ENCODE data around the gene GNA15. TPM values are rescaled to one million over a fixed set of nuclear protein-coding genes. Genes with fewer than 3 reads are reported as not detected.
"Not testable (repeated sequence)": the region's sequence is repeated elsewhere in the genome, so short reads cannot be mapped to it uniquely, and the experiment has no call there.

The GNA15 gene
- total RNA-seq, 1 donor from 2014 or later: 1.2 TPM

GRCh38 chr19:3189702-3190469, 54.1 kb downstream of the GNA15 start:
- no peak overlapping the region for H3K4me3 ChIP-seq (ENCODE audit: low read depth, low read length)
- TF ChIP-seq CTCF (conservative IDR thresholded peaks at IDR 0.05; ENCODE audit: low read depth, low read length): no peak
- DNase-seq (ENCODE audit: low read depth): no peak

DNA sequence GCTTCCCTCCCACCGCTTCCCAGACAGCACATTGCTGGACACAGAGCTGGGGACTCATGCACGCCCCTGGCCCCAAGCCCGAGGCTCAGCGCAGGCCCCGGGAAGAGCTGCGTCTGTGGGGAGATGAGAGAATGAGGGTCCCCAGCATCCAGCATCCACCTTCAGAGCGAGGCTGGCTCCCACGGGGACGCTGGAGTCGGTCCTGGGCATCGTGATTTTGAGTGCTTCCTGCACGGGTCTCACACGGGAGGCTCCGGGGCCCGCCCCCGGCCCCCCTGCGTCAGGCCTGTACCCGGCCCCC, 54.6 kb downstream of the GNA15 start:
- no peak for TF ChIP-seq CTCF (conservative IDR thresholded peaks at IDR 0.05; ENCODE audit: low read depth, low read length)
- no peak for DNase-seq (ENCODE audit: low read depth)

DNA sequence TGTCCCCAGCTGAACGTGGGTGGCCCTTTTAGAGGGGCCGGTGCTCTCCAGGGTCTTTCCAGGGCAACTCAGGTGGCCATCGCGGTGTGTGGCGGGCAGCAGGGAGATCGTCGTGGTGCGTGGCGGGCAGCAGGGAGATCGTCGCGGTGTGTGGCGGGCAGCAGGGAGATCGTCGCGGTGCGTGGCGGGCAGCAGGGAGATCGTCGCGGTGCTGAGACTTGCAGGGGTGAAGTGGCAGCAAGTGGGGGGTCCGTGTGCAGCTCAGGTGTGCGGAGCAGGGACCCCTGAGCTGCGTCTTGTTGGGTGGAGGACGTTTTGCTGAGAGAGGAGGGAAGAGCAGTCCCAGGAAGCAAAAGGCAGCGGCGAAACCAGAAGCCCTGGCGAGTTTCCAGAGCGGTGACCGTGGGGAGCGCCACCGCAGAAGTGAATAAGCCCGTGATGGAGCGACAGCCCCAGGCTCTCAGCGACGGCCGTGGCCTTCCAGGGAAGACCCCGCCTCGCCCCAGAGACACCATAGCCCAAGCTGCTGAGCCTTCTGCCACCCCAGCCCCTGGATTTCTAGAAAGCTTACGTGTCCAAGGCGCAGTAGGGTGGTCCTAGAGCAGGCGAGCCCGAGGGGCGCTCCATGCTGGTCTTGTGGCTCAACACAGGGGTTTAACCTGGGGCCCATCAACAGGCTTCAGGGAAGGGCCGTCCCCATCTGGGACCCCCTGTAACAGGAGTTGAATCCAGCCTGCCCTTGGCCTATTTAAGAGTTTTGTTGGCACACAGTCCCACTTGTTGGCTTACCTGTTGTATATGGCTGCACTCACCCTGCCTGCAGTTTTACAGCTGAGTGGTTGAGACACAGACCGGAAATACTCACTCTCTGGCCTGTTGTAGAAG, 55.3 kb downstream of the GNA15 start:
- no peak for DNase-seq (ENCODE audit: low read depth)
- TF ChIP-seq CTCF (conservative IDR thresholded peaks at IDR 0.05; ENCODE audit: low read depth, low read length): no peak
- H3K4me3 ChIP-seq (ENCODE audit: low read depth, low read length): no peak overlapping the region

More for the DNA sequence above, 54.6 kb downstream of the GNA15 start:
- no peak overlapping the region for H3K4me3 ChIP-seq (ENCODE audit: low read depth, low read length)

GRCh38 chr19:3191806-3192104, 55.9 kb downstream of the GNA15 start:
- H3K4me3 ChIP-seq (ENCODE audit: low read depth, low read length); DNase-seq (ENCODE audit: low read depth): not testable (repeated sequence)

- no peak for TF ChIP-seq CTCF (conservative IDR thresholded peaks at IDR 0.05; ENCODE audit: low read depth, low read length)
- no peak for DNase-seq (ENCODE audit: low read depth)
- no peak overlapping the region for H3K4me3 ChIP-seq (ENCODE audit: low read depth, low read length)
Measured at GRCh38 chr19:3192228-3192635, 56.4 kb downstream of the GNA15 start.

GRCh38 chr19:3192684-3193083, 56.9 kb downstream of the GNA15 start:
- TF ChIP-seq CTCF (conservative IDR thresholded peaks at IDR 0.05; ENCODE audit: low read depth, low read length): no peak
- H3K4me3 ChIP-seq (ENCODE audit: low read depth, low read length): no peak overlapping the region
- DNase-seq (ENCODE audit: low read depth): no peak

- no peak overlapping the region for H3K4me3 ChIP-seq (ENCODE audit: low read depth, low read length)
- TF ChIP-seq CTCF (conservative IDR thresholded peaks at IDR 0.05; ENCODE audit: low read depth, low read length): no peak
- DNase-seq (ENCODE audit: low read depth): no peak
Measured at GRCh38 chr19:3193256-3194105, 57.6 kb downstream of the GNA15 start.
